ENCODE measurements around the gene PIK3CA.

Gene PIK3CA

GRCh38 chr3:179174316-179174715, 26.2 kb downstream of the PIK3CA start:
- Histone ChIP-seq H3K27ac (ENCODE audit: low read length) (no peak overlapping the region), H3K9me3 (ENCODE audit: insufficient read depth, low read length, severe bottlenecking) (peaks cover 5% of the 10 kb centered on the region), H3K9ac (ENCODE audit: low read depth, low read length) (no peak overlapping the region), H3K4me1 (ENCODE audit: insufficient read depth, low read length) (no peaks in the 10 kb centered on the region), H3K27me3 (ENCODE audit: insufficient read depth, low read length, poor library complexity) (no peaks in the 10 kb centered on the region), H2AFZ (ENCODE audit: low read depth, low read length) (no peak overlapping the region), H3K36me3 (ENCODE audit: insufficient read depth, low read length) (no peaks in the 10 kb centered on the region), H3K79me2 (ENCODE audit: insufficient read depth, low read length) (peaks cover 90% of the 10 kb centered on the region), H3K4me2 (ENCODE audit: insufficient read depth, low read length) (no peak overlapping the region), H4K20me1 (ENCODE audit: insufficient read depth, low read length) (peaks cover 39% of the 10 kb centered on the region), H3K4me3 (ENCODE audit: low read depth in 1 of 2, low read length in 2 of 2) (no peak overlapping the region)
- DNase-seq (no peak), ATAC-seq (ENCODE audit: insufficient read depth, low read depth) (no peak)
- TF ChIP-seq, protein P1, sequence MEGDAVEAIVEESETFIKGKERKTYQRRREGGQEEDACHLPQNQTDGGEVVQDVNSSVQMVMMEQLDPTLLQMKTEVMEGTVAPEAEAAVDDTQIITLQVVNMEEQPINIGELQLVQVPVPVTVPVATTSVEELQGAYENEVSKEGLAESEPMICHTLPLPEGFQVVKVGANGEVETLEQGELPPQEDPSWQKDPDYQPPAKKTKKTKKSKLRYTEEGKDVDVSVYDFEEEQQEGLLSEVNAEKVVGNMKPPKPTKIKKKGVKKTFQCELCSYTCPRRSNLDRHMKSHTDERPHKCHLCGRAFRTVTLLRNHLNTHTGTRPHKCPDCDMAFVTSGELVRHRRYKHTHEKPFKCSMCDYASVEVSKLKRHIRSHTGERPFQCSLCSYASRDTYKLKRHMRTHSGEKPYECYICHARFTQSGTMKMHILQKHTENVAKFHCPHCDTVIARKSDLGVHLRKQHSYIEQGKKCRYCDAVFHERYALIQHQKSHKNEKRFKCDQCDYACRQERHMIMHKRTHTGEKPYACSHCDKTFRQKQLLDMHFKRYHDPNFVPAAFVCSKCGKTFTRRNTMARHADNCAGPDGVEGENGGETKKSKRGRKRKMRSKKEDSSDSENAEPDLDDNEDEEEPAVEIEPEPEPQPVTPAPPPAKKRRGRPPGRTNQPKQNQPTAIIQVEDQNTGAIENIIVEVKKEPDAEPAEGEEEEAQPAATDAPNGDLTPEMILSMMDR (IDR thresholded peaks at IDR 0.05; ENCODE audit: borderline replicate concordance, extremely low read depth, low read length, poor library complexity, severe bottlenecking): no peak
- TF ChIP-seq EZH2 (IDR thresholded peaks at IDR 0.05; ENCODE audit: borderline replicate concordance, low read depth, low read length, severe bottlenecking): no peak

- Histone ChIP-seq H3K9ac (ENCODE audit: low read depth, low read length) (no peak overlapping the region), H2AFZ (ENCODE audit: low read depth, low read length) (no peak overlapping the region), H4K20me1 (ENCODE audit: insufficient read depth, low read length) (peaks cover 41% of the 10 kb centered on the region), H3K27ac (ENCODE audit: low read length) (no peak overlapping the region), H3K36me3 (ENCODE audit: insufficient read depth, low read length) (no peaks in the 10 kb centered on the region), H3K9me3 (ENCODE audit: insufficient read depth, low read length, severe bottlenecking) (peaks cover 5% of the 10 kb centered on the region), H3K4me2 (ENCODE audit: insufficient read depth, low read length) (no peak overlapping the region), H3K4me3 (ENCODE audit: low read depth in 1 of 2, low read length in 2 of 2) (no peak overlapping the region), H3K27me3 (ENCODE audit: insufficient read depth, low read length, poor library complexity) (no peaks in the 10 kb centered on the region), H3K79me2 (ENCODE audit: insufficient read depth, low read length) (peaks cover 90% of the 10 kb centered on the region), H3K4me1 (ENCODE audit: insufficient read depth, low read length) (0 out of 2 replicates have a peak, but pooled peaks cover 2% of the 10 kb centered on the region)
- DNase-seq (no peak), ATAC-seq (ENCODE audit: insufficient read depth, low read depth) (no peak)
- TF ChIP-seq, protein P1 (IDR thresholded peaks at IDR 0.05; ENCODE audit: borderline replicate concordance, extremely low read depth, low read length, poor library complexity, severe bottlenecking): no peak
- TF ChIP-seq EZH2 (IDR thresholded peaks at IDR 0.05; ENCODE audit: borderline replicate concordance, low read depth, low read length, severe bottlenecking): no peak
Observed at GRCh38 chr3:179174898-179175297, 26.7 kb downstream of the PIK3CA start.

DNA sequence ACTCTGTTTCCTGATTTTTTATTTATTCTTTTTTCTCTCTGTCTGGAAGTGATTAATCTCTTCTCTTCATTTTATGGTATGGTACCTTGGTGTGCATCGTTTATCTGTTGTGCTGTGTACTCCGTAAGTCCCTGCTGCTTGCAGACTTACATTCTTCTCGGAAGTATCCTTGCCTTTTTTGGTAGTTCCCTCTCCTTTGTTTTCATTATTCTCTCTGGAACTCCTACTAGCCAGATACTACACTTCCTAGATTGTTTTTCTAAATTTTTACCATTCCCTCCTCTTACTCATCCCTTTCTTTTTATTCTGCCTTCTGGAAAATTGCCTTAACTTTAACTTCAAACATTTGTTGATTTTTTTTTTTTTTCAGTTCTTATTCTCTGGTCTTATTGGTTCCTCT, 27.2 kb downstream of the PIK3CA start:
- Histone ChIP-seq H3K27me3 (ENCODE audit: insufficient read depth, low read length, poor library complexity) (no peaks in the 10 kb centered on the region), H3K9me3 (ENCODE audit: insufficient read depth, low read length, severe bottlenecking) (peaks cover 5% of the 10 kb centered on the region), H3K27ac (ENCODE audit: low read length) (no peak overlapping the region), H3K4me3 (ENCODE audit: low read depth in 1 of 2, low read length in 2 of 2) (no peak overlapping the region), H3K79me2 (ENCODE audit: insufficient read depth, low read length) (peaks cover 91% of the 10 kb centered on the region), H4K20me1 (ENCODE audit: insufficient read depth, low read length) (peaks cover 46% of the 10 kb centered on the region), H3K9ac (ENCODE audit: low read depth, low read length) (no peak overlapping the region), H3K36me3 (ENCODE audit: insufficient read depth, low read length) (no peaks in the 10 kb centered on the region), H3K4me2 (ENCODE audit: insufficient read depth, low read length) (no peak overlapping the region), H3K4me1 (ENCODE audit: insufficient read depth, low read length) (peaks cover 6% of the 10 kb centered on the region), H2AFZ (ENCODE audit: low read depth, low read length) (no peak overlapping the region)
- DNase-seq: no peak
- no peak for TF ChIP-seq EZH2 (IDR thresholded peaks at IDR 0.05; ENCODE audit: borderline replicate concordance, low read depth, low read length, severe bottlenecking)
- TF ChIP-seq, protein P1 (IDR thresholded peaks at IDR 0.05; ENCODE audit: borderline replicate concordance, extremely low read depth, low read length, poor library complexity, severe bottlenecking): no peak
- ATAC-seq (ENCODE audit: insufficient read depth, low read depth): no peak

- peaks cover 15% of the 10 kb centered on the region for H3K4me1 ChIP-seq (ENCODE audit: insufficient read depth, low read length)
- H4K20me1 ChIP-seq (ENCODE audit: insufficient read depth, low read length): peaks cover 56% of the 10 kb centered on the region
- no peaks in the 10 kb centered on the region for H3K27me3 ChIP-seq (ENCODE audit: insufficient read depth, low read length, poor library complexity)
Observed at GRCh38 chr3:179177611-179178010, 29.5 kb downstream of the PIK3CA start.

More at GRCh38 chr3:179177611-179178010, 29.5 kb downstream of the PIK3CA start:
- no peak overlapping the region for H3K4me3 ChIP-seq (ENCODE audit: low read depth in 1 of 2, low read length in 2 of 2)
- H3K27ac ChIP-seq (ENCODE audit: low read length): no peak overlapping the region
- no peak for DNase-seq
- no peaks in the 10 kb centered on the region for H3K9me3 ChIP-seq (ENCODE audit: insufficient read depth, low read length, severe bottlenecking)
- no peak overlapping the region for H3K4me2 ChIP-seq (ENCODE audit: insufficient read depth, low read length)
- TF ChIP-seq, protein P1 (IDR thresholded peaks at IDR 0.05; ENCODE audit: borderline replicate concordance, extremely low read depth, low read length, poor library complexity, severe bottlenecking): no peak
- TF ChIP-seq EZH2 (IDR thresholded peaks at IDR 0.05; ENCODE audit: borderline replicate concordance, low read depth, low read length, severe bottlenecking): no peak
- ATAC-seq (ENCODE audit: insufficient read depth, low read depth): no peak
- peaks cover 90% of the 10 kb centered on the region for H3K79me2 ChIP-seq (ENCODE audit: insufficient read depth, low read length)
- no peaks in the 10 kb centered on the region for H3K36me3 ChIP-seq (ENCODE audit: insufficient read depth, low read length)
- no peak overlapping the region for H2AFZ ChIP-seq (ENCODE audit: low read depth, low read length)
- H3K9ac ChIP-seq (ENCODE audit: low read depth, low read length): no peak overlapping the region

Measured in DND-41 (cell line).